HepG2 (cell line): Measurements from ENCODE around the gene MAPK13. TPM values are rescaled to one million over a fixed set of nuclear protein-coding genes. Genes with fewer than 3 reads are reported as not detected.

Source experiments
- CCAR2 ChIP-seq: fragments of 200-400 bp; formaldehyde crosslinking; optimal IDR thresholded peaks from 2 replicates; pipeline ENCODE3; 2018; ENCODE audit warnings: low read depth, mild to moderate bottlenecking, low read length, moderate library complexity
- CREB1 ChIP-seq, 2 experiments: fragments of 450-650 bp in 1 of 2; IDR thresholded peaks; 2 replicates each; pipeline ENCODE4 v1.6.1; 2016 to 2017; ENCODE audit warnings: control low read depth in 1 of 2, mild to moderate bottlenecking in 1 of 2, missing compliant biosample characterization in 1 of 2, missing genetic modification characterization in 1 of 2
- MIER2 ChIP-seq: IDR thresholded peaks from 2 replicates; pipeline ENCODE4 v1.6.1; 2016; ENCODE audit warnings: missing biosample characterization, missing genetic modification reagents
- SMARCE1 ChIP-seq: fragments of 450-650 bp; IDR thresholded peaks from 2 replicates; pipeline ENCODE4 v1.6.1; 2017; ENCODE audit warnings: borderline replicate concordance
- ZNF234 ChIP-seq: sonication (generic); formaldehyde crosslinking; conservative IDR thresholded peaks from 2 replicates; pipeline ENCODE4 v1.5.1; 2020; ENCODE audit warnings: mild to moderate bottlenecking, missing genetic modification reagents
- ZNF446 ChIP-seq: sonication (generic); formaldehyde crosslinking; IDR thresholded peaks from 2 replicates; pipeline ENCODE4 v1.5.0; 2020; ENCODE audit warnings: mild to moderate bottlenecking, missing genetic modification reagents
- polyA plus RNA-seq, 8 experiments: library from polyadenylated mRNA; depleted of rRNA in 3 of 8; stranded (reverse) in 7 of 8; unstranded in 1 of 8; fragments of >200 nt; fragmentation: Illumina TruSeq in 4 of 8; extraction: Trizol in 4 of 8; gene quantifications; 2 replicates each; pipeline versions ENCODE4 v1.2.1 to v1.2.3, GENCODE V29; 2011 to 2016; ENCODE audit warnings: low read depth in 4 of 8, missing spikeins in 1 of 8, mixed read lengths in 1 of 8; ENCODE audit not compliant: insufficient read depth in 1 of 8
- total RNA-seq, 5 experiments: library from RNA; depleted of rRNA; stranded (reverse); fragments of >200 nt; fragmentation: Illumina TruSeq; extraction: Trizol; gene quantifications; 2 replicates each; pipeline ENCODE4 v1.2.3, GENCODE V29; 2016; ENCODE audit warnings: low read depth in 1 of 5
- TF ChIP-seq, protein P1 (sequence below): sonication (generic); formaldehyde crosslinking; IDR thresholded peaks from 2 replicates; pipeline ENCODE4 v1.4.0; 2020; ENCODE audit warnings: missing genetic modification reagents, mild to moderate bottlenecking, borderline replicate concordance
- TF ChIP-seq, protein P2 (sequence below), 2 experiments: sonication (generic) in 1 of 2; formaldehyde crosslinking in 1 of 2; IDR thresholded peaks; 2 replicates each; pipeline versions ENCODE4 v1.4.0 to v1.6.1; 2018 to 2020; ENCODE audit warnings: missing genetic modification reagents in 2 of 2, borderline replicate concordance in 1 of 2, low read depth in 1 of 2, mild to moderate bottlenecking in 1 of 2, missing biosample characterization in 1 of 2
- TF ChIP-seq, protein P3 (sequence below): IDR thresholded peaks from 2 replicates; pipeline ENCODE4 v1.6.1; 2016

MAPK13 gene
- total and polyA plus RNA-seq, 2 of the 13 experiments (the other 11 are each of a cell fraction or from before 2014, with no cell fraction given) = 12.7 to 43.4 TPM

DNA sequence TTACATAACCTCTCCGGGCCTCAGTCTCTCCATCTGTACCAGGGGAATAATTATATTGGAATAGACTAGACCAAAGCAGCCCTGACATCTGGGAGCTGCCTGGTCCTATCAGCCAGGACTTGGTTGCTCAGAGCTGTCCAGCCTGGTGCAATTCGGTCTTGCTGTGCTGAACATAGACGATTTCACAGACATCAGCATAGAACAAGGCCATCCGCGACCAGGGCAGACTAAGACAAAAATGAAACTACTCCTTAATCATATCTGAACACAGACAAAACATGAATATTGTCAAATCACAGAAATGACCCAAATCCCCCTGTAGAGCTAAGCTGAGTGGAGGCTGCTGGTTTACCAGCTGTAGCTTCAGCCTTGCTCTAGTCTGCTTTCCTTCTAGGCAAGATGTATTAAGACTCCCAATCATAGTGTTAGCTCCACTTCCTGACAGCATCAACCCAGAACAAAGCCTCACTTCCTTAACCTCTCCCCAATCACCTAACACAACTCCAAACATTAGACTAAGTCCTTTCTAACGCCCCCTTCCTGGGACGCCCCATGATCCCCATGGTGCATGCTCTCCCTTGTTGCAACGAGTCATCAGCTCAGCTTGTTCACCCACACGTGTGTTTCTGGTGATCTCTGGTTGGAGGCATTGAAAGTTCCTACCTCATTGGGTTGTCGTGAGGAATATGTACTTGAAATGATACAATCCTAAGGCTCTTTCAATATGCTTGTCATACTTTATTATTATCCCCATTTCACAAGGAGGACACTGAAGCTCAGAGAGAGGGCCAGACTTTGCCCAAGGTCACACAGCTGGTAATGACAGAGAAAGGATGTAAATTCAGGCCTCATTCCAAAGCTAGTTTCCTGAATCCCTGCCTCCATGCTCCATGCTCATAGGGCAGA is 3.5 kb upstream of the MAPK13 start (continued):
- TF ChIP-seq, protein P1, sequence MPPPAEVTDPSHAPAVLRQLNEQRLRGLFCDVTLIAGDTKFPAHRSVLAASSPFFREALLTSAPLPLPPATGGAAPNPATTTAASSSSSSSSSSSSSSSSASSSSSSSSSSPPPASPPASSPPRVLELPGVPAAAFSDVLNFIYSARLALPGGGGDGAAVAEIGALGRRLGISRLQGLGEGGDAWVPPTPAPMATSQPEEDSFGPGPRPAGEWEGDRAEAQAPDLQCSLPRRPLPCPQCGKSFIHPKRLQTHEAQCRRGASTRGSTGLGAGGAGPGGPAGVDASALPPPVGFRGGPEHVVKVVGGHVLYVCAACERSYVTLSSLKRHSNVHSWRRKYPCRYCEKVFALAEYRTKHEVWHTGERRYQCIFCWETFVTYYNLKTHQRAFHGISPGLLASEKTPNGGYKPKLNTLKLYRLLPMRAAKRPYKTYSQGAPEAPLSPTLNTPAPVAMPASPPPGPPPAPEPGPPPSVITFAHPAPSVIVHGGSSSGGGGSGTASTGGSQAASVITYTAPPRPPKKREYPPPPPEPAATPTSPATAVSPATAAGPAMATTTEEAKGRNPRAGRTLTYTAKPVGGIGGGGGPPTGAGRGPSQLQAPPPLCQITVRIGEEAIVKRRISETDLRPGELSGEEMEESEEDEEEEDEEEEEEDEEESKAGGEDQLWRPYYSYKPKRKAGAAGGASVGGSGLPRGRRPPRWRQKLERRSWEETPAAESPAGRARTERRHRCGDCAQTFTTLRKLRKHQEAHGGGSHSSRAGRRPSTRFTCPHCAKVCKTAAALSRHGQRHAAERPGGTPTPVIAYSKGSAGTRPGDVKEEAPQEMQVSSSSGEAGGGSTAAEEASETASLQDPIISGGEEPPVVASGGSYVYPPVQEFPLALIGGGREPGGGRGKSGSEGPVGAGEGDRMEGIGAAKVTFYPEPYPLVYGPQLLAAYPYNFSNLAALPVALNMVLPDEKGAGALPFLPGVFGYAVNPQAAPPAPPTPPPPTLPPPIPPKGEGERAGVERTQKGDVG = no peak
- TF ChIP-seq ZNF446 (CRISPR knock-in tag) (no peak), SMARCE1 (no peak), ZNF234 (no peak), CCAR2 (no peak), MIER2 (CRISPR knock-in tag) (no peak), CREB1 (IDR thresholded peaks at IDR 0.05) (no peak), CREB1 (CRISPR knock-in tag; IDR thresholded peaks at IDR 0.05) (peak; percentile 31; the same call in 1 of the 2 replicates)
- TF ChIP-seq, protein P2, sequence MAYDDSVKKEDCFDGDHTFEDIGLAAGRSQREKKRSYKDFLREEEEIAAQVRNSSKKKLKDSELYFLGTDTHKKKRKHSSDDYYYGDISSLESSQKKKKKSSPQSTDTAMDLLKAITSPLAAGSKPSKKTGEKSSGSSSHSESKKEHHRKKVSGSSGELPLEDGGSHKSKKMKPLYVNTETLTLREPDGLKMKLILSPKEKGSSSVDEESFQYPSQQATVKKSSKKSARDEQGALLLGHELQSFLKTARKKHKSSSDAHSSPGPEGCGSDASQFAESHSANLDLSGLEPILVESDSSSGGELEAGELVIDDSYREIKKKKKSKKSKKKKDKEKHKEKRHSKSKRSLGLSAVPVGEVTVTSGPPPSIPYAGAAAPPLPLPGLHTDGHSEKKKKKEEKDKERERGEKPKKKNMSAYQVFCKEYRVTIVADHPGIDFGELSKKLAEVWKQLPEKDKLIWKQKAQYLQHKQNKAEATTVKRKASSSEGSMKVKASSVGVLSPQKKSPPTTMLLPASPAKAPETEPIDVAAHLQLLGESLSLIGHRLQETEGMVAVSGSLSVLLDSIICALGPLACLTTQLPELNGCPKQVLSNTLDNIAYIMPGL (CRISPR knock-in tag; IDR thresholded peaks at IDR 0.05; ENCODE audit: borderline replicate concordance in 1 of 2, low read depth in 1 of 2) = 0 out of 4 replicates have a peak, but pooled peaks of 1 of the 2 experiments have one; percentile 10
- TF ChIP-seq, protein P3, sequence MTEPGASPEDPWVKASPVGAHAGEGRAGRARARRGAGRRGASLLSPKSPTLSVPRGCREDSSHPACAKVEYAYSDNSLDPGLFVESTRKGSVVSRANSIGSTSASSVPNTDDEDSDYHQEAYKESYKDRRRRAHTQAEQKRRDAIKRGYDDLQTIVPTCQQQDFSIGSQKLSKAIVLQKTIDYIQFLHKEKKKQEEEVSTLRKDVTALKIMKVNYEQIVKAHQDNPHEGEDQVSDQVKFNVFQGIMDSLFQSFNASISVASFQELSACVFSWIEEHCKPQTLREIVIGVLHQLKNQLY (CRISPR knock-in tag) = no peak
